Measurements from ENCODE around the gene RRBP1.

The RRBP1 gene

GRCh38 chr20:17682103-17682888, at the start of gene RRBP1:
Gene RRBP1 (minus strand): TSS chr20:17682242. CDS start chr20:17660507, 21,735 bp downstream.
- DNase-seq, result peak; percentile 95

- DNase-seq, result no peak
Measured at GRCh38 chr20:17731233-17731632, 49.2 kb upstream of the RRBP1 start.

GRCh38 chr20:17730071-17730470, 48.0 kb upstream of the RRBP1 start:
- no peak for DNase-seq

GRCh38 chr20:17728074-17728473, 46.0 kb upstream of the RRBP1 start:
- DNase-seq, result no peak

DNA sequence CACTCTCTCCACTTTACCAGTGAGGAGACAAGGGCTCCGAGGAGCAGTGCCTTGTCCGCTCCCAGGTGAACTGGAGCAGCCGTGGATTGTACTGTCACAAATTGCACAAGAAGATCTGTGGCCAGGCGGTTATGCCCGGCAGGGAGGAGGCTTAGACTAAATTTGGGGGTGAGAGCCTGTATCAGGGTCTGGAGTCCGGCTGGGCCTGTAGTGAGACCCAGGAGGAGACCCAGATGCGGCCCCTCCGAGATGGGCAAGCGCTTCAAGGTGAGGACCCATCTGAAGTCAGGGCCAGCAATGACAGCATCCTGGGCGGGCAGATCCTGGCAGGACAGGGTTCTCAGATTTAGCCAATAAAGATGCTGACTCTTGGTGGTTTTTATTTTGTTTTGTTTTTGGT, 45.3 kb upstream of the RRBP1 start:
- DNase-seq, result no peak

DNA sequence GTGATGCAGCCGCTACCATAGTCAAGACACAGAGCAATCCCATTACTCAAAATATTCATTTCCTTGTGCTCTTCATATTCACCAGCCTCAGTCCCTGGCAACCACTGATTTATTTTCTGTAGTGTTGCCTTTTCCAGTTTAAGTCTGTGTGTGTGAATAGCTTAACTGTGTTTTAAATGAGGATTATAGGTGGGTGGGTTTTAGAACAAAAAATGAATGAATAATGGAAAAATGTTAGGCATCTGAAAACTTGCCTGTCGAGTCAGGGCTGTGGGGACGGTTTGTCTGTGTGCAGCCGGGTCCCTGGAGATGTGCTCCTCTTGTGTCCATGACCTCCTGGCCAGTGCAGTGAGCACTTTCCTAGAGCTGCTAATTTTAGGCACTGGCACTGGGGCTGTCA, 44.9 kb upstream of the RRBP1 start:
- no peak for DNase-seq

GRCh38 chr20:17725094-17725835, 43.2 kb upstream of the RRBP1 start:
- DNase-seq, result peak; percentile 98

DNA sequence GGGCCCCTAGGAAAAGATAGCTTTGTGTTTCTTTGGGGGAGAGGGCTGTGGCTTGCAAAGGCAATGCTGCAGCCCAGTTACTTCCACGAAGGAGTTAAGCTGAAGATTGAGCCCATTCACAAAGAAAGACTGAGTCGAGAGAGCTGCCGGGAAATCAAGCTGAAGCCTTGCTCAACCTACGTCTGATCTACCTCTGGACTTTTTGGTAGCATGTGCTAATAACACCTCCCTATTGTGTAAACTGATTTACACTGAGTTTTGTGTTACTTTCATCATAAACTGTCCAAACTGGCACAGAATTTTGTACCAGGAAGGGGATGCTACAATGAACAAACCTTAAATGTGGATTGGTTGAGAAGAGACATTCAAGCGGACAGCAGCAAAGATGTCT, 41.3 kb upstream of the RRBP1 start:
- no peak for DNase-seq

- no peak for DNase-seq
Measured at GRCh38 chr20:17722493-17723300, 40.7 kb upstream of the RRBP1 start.

DNA sequence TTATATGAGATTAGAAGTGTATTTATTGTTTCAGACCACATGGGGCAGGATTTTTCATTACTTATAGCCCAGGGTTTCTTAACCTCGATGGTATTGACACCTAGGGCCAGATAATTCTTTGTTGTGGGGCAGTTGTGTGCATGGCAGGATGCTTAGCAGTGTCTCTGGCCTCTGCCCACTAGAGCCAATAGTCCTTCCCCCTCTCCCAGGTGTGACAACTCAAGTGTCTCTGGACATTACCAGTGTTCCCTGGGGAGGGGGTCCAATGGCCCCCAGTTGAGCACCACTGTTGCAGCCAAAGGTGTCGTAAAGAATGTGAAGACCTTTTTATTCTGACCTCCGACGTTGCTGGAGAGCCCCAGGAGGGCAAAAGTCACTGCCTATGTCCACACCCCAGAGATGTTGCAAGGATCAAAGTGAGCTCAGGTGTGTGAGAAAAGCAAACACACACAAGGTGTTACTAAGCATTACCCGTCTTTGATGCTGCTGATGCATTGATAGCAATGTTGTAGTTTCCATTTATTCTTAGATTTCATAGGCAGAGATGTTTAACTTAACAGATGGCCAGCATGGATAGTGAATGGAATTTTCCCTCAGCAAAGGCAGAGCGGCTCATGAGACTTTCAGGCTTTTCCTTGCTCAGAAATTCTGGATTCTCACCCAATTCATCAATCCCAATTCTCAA, 39.9 kb upstream of the RRBP1 start:
- no peak for DNase-seq

GRCh38 chr20:17720755-17721154, 38.7 kb upstream of the RRBP1 start:
- DNase-seq, result no peak

DNA sequence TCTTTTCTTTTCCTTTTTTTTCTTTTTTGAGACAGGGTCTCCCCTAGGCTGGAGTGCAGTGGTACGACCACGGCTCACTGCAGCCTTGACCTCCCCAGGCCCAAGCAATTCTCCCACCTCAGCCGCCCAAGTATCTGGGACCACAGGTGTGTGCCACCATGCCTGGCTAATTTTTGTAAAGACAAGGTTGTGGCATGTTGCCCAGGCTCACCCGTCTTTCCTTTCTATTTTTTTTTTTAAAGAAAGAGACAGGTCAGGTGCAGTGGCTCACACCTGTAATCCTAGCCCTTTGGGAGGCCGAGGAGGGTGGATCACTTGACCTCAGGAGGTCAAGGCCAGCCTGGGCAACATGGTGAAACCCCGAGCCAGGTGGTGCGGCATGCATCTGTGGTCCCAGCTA, 34.3 kb upstream of the RRBP1 start:
- no peak for DNase-seq

DNA sequence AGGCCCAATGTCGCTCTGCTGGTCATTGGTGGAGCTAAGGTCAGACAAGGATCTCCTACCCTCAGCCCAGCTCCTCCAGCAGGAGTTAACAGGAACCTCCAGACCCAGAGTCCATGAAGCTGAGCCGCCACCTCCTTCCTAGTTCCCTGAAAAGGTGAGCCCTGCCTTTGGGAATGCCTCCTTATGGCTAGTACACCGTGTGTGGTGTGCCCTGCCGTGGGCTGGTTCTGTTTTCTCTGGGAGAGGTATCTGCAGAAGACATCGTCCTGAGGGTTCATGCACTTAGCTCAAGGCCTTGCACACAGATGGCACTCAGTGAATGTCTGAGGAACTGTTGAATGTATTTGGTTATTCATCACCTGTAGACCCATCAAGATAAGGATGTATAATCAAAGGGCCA, 33.0 kb upstream of the RRBP1 start:
- DNase-seq, result no peak

GRCh38 chr20:17714597-17714996, 32.6 kb upstream of the RRBP1 start:
- DNase-seq, result no peak

GRCh38 chr20:17712708-17713107, 30.7 kb upstream of the RRBP1 start:
- no peak for DNase-seq

GRCh38 chr20:17712201-17712600, 30.2 kb upstream of the RRBP1 start:
- DNase-seq, result no peak

GRCh38 chr20:17711267-17711627, 29.2 kb upstream of the RRBP1 start:
- DNase-seq, result no peak

GRCh38 chr20:17710379-17711266, 28.6 kb upstream of the RRBP1 start:
- DNase-seq, result no peak

DNA sequence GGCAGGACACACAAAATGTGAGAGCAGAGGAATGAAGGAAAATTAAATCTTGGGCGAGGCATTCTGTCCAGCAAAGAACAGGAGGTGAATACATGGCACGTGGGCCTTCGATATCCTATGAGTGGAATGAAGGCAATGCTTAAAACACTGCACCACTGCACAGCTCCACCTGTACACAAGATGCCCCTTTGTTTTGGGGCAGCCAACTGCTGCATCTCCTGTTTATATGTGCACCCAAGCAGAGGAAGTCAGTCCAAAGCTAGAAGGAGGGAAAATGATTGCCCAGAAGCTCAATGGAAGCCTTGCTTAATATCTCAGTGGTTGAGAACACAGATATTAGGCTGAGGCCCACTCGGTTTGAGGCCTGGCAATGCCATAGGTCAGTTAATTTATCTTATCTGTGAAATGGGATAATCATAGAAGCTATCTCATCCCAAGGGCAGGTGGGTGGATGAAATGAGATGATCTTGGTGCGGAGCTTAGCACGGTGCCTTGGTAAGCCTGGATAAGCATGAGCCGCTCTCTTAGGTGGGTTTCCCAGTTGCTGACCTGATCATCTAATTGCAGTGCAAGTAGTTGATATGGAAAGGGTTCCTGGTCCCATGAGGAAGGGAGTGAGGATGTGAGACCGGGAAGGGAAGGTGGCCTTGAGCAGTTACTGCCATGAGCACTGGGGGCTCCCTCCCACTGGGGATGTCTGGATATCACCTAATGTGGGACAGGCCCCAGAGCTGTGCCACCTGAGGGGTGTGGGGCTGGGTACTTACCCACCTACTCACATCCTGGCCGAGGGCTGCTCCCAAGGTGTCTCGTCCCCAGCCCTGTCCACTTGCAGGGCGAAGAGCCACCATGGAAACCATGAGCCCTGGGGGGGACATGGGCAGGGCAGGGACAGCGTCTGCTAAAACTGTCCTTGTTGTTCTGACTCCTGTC, 27.6 kb upstream of the RRBP1 start:
- DNase-seq, result no peak

- no peak for DNase-seq
Measured at GRCh38 chr20:17708675-17709360, 26.8 kb upstream of the RRBP1 start.
